GM12874 (cell line): Measurements from ENCODE around the gene ZMIZ2.

Experiments used
- TF ChIP-seq, protein P1 (sequence below): IDR thresholded peaks from 2 replicates; pipeline ENCODE4 v1.5.1; 2011; ENCODE audit warnings: low read depth, mild to moderate bottlenecking, control low read depth, low read length, moderate library complexity; ENCODE audit not compliant: insufficient read depth

ZMIZ2 gene

DNA sequence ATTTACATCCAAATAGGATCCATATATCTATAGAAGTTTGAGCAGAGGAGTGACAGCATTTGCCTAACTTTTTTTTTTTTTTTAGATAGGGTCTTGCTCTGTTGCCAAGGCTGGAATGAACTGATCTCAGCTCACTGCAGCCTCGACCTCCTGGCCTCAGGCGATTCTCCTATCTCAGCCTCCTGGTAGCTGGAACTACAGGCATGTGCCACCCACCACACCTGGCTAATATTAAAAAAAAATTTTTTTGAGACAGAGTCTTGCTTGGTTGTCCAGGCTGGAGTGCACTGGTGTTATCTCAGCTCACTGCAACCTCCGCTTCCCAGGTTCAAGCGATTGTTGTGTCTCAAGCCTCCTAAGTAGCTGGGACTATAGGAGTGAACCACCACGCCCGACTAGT lies 62.9 kb downstream of the ZMIZ2 start:
- TF ChIP-seq, protein P1, sequence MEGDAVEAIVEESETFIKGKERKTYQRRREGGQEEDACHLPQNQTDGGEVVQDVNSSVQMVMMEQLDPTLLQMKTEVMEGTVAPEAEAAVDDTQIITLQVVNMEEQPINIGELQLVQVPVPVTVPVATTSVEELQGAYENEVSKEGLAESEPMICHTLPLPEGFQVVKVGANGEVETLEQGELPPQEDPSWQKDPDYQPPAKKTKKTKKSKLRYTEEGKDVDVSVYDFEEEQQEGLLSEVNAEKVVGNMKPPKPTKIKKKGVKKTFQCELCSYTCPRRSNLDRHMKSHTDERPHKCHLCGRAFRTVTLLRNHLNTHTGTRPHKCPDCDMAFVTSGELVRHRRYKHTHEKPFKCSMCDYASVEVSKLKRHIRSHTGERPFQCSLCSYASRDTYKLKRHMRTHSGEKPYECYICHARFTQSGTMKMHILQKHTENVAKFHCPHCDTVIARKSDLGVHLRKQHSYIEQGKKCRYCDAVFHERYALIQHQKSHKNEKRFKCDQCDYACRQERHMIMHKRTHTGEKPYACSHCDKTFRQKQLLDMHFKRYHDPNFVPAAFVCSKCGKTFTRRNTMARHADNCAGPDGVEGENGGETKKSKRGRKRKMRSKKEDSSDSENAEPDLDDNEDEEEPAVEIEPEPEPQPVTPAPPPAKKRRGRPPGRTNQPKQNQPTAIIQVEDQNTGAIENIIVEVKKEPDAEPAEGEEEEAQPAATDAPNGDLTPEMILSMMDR: no peak

DNA sequence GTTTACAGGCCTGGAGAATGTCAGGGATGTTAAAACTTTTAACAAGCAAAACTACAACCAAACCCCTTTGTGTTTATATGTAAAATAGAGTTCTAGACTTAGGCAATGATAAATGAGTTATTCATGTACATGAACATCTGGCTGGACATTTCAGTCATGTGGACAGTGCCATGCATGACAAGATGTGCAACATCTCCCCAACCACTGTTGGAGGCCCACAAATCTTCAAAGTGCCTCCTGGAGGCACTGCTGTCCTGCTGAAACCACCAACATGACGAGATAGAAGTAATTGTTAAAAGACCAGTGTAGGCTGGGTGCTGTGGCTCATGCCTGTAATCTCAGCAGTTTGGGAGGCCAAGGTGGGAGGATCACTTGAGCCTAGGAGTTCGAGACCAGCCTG lies 66.3 kb downstream of the ZMIZ2 start:
- TF ChIP-seq, protein P1: no peak

DNA sequence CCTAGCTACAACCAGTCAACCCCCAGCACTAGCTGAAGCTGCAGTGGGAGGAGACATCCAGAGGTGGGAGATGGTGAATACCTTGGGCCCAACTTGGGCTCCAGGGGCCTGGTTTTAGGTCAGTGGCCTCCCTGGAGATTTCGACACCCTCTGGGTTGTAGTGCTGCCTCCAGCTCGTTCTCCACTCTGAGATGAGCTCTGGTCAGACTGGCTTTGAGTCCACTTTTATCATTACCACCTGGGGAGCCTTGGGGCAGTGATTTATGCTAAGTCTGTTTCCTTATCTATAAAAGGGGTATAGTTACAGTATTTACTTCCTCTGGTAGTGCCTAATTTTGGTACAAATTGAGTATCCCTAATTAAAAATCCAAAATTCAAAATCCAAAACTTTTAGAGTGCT lies 70.6 kb downstream of the ZMIZ2 start:
- TF ChIP-seq, protein P1: no peak
